OCI-LY3 (cell line): ENCODE results near the gene HECTD4.

Experiments
- CTCF ChIP-seq: fragments of 200-600, 300-600 bp; sonication (generic); IDR thresholded peaks from 2 replicates; pipeline ENCODE4 v1.5.1; 2014; ENCODE audit warnings: antibody characterized with exemption, low read length, low read depth
- EZH2phosphoT487 ChIP-seq: fragments of 200-600 bp; shearing (Covaris generic); IDR thresholded peaks from 2 replicates; pipeline ENCODE4 v1.6.1; 2018; ENCODE audit warnings: antibody characterized with exemption, mixed run types, low read depth

GRCh38 chr12:112121780-112122565, 260.3 kb downstream of the HECTD4 start:
- TF ChIP-seq CTCF = no peak
- no peak for TF ChIP-seq EZH2phosphoT487
